CD4-positive, alpha-beta T cell (primary cell): Measurements from ENCODE around the gene DDC. TPM values are rescaled to one million over a fixed set of nuclear protein-coding genes. Genes with fewer than 3 reads are reported as not detected.

Experiments
- ATAC-seq: fragments of 200-7000 bp; cut with Tn5 transposase; one replicate; pipeline ENCODE4 v1.10.0; 2022; ENCODE audit warnings: mild to moderate bottlenecking; ENCODE audit not compliant: poor library complexity
- CTCF ChIA-PET: fragments of 350-600 bp; sonication (Branson Sonifier 250); formaldehyde crosslinking; loops from one replicate; lab custom pipeline; 2021; ENCODE audit warnings: antibody characterized with exemption, inconsistent platforms; lab: Charles Lee
- POLR2A ChIA-PET: fragments of 350-600 bp; sonication (Branson Sonifier 250); formaldehyde crosslinking; loops from one replicate; lab custom pipeline; 2021; ENCODE audit warnings: antibody characterized with exemption, inconsistent platforms; lab: Charles Lee
- DNase-seq, 14 experiments: peaks; one replicate each; pipeline ENCODE4 v3.0.0-alpha.2; 2013 to 2020; ENCODE audit warnings: mixed read lengths in 2 of 14
- H3K27ac ChIP-seq, 2 donors: one replicate each; pipeline versions ENCODE4 v1.5.1 to v1.7.0; 2013; ENCODE audit warnings: low read length in 2 of 2, low read depth in 1 of 2, mild to moderate bottlenecking in 1 of 2
- H3K27me3 ChIP-seq, 2 experiments: 1 replicate in 1 of 2; 2 replicates in 1 of 2; pipeline versions ENCODE4 v1.6.1 to v1.7.0; 2013; ENCODE audit warnings: low read length in 2 of 2, control low read depth in 1 of 2, mild to moderate bottlenecking in 1 of 2, moderate library complexity in 1 of 2; ENCODE audit not compliant: insufficient read depth in 2 of 2, control insufficient read depth in 1 of 2
- H3K36me3 ChIP-seq: one replicate; pipeline ENCODE4 v1.6.1; 2013; ENCODE audit warnings: low read length, control low read depth; ENCODE audit not compliant: insufficient read depth
- H3K4me1 ChIP-seq: one replicate; pipeline ENCODE4 v1.6.1; 2013; ENCODE audit warnings: low read length, control low read depth; ENCODE audit not compliant: insufficient read depth
- H3K4me3 ChIP-seq: one replicate; pipeline ENCODE4 v1.5.1; 2013; ENCODE audit warnings: mild to moderate bottlenecking, low read length, moderate library complexity
- H3K9me3 ChIP-seq, 2 experiments: 1 replicate in 1 of 2; 2 replicates in 1 of 2; pipeline versions ENCODE4 v1.6.1 to v1.7.0; 2013; ENCODE audit warnings: low read length in 2 of 2, mild to moderate bottlenecking in 2 of 2, control low read depth in 1 of 2, moderate library complexity in 1 of 2; ENCODE audit not compliant: control insufficient read depth in 1 of 2, insufficient read depth in 1 of 2
- H3K27ac Mint-ChIP-seq: one replicate; pipeline ENCODE4 v1.8.0; 2020; ENCODE audit warnings: mixed read lengths
- H3K27me3 Mint-ChIP-seq: one replicate; pipeline ENCODE4 v1.8.0; 2021; ENCODE audit warnings: mixed read lengths
- H3K36me3 Mint-ChIP-seq: one replicate; pipeline ENCODE4 v1.8.0; 2021; ENCODE audit warnings: low read depth, mixed read lengths
- H3K4me1 Mint-ChIP-seq: one replicate; pipeline ENCODE4 v1.8.0; 2021; ENCODE audit warnings: low read depth, mixed read lengths
- H3K4me3 Mint-ChIP-seq: one replicate; pipeline ENCODE4 v1.8.0; 2020; ENCODE audit warnings: mild to moderate bottlenecking, mixed read lengths
- H3K9me3 Mint-ChIP-seq: one replicate; pipeline ENCODE4 v1.8.0; 2020; ENCODE audit warnings: mixed read lengths
- CTCF ChIP-seq: fragments of 200-600 bp; IDR thresholded peaks from one replicate; pipeline ENCODE4 v1.8.0; 2022; ENCODE audit warnings: antibody characterized with exemption, mild to moderate bottlenecking
- intact Hi-C, 2 experiments: fragments of 100-400 bp; cut with DNase I in 1 of 2; cut with micrococcal nuclease in 1 of 2; formaldehyde crosslinking; loops; one replicate each; pipeline versions ENCODE4 v1.15.1 to v1.9.0; 2023 to 2025; cut with DNase I, micrococcal nuclease
- total RNA-seq, 174 experiments: library from RNA in 2 of 174; stranded (reverse) in 2 of 174; gene quantifications; one replicate each; pipeline ENCODE4 v1.2.3 and lab custom pipeline; 2021 to 2026

Gene DDC
- total RNA-seq, 2 experiments from 2014 or later: not detected

GRCh38 chr7:50531928-50532327 is 33.3 kb downstream of the DDC start:
- Mint-ChIP-seq H3K4me1 (no peaks in the 10 kb centered on the region), H3K4me3 (no peak overlapping the region), H3K27me3 (peaks cover 16% of the 10 kb centered on the region), H3K27ac (no peak overlapping the region), H3K36me3 (no peaks in the 10 kb centered on the region), H3K9me3 (no peaks in the 10 kb centered on the region)
- Histone ChIP-seq H3K9me3 (no peaks in the 10 kb centered on the region), H3K36me3 (no peaks in the 10 kb centered on the region), H3K4me1 (no peaks in the 10 kb centered on the region), H3K4me3 (no peak overlapping the region), H3K27ac (no peak overlapping the region), H3K27me3 (peaks cover 0 to 4% of the 10 kb centered on the region in 2 experiments)
- ChIA-PET POLR2A (no interaction called here), CTCF (no interaction called here)
- TF ChIP-seq CTCF: no peak
- intact Hi-C loops: no loop called here
- no peak for ATAC-seq
- DNase-seq: no peak

GRCh38 chr7:50531401-50531911 is 33.7 kb downstream of the DDC start:
- no peak overlapping the region for H3K27ac ChIP-seq
- H3K4me1 ChIP-seq: no peaks in the 10 kb centered on the region
- peak in 1 of 14 experiments; percentile 18 for DNase-seq
- CTCF ChIA-PET: no interaction called here
- H3K4me3 Mint-ChIP-seq: no peak overlapping the region
- no peak overlapping the region for H3K4me3 ChIP-seq
- H3K27me3 Mint-ChIP-seq: peaks cover 16% of the 10 kb centered on the region
- POLR2A ChIA-PET: no interaction called here
- H3K27ac Mint-ChIP-seq: no peak overlapping the region
- no peaks in the 10 kb centered on the region for H3K9me3 ChIP-seq
- ATAC-seq: peak; percentile 29
- intact Hi-C loops: no loop called here
- H3K36me3 ChIP-seq: no peaks in the 10 kb centered on the region
- peaks cover 0 to 4% of the 10 kb centered on the region in 2 experiments for H3K27me3 ChIP-seq
- no peak for TF ChIP-seq CTCF
- H3K36me3 Mint-ChIP-seq: no peaks in the 10 kb centered on the region
- H3K9me3 Mint-ChIP-seq: no peaks in the 10 kb centered on the region
- no peaks in the 10 kb centered on the region for H3K4me1 Mint-ChIP-seq

- no peak for TF ChIP-seq CTCF
- DNase-seq (no peak), ATAC-seq (no peak)
- no peaks in the 10 kb centered on the region for H3K36me3 ChIP-seq
- Mint-ChIP-seq H3K36me3 (no peaks in the 10 kb centered on the region), H3K4me1 (no peaks in the 10 kb centered on the region), H3K4me3 (no peak overlapping the region), H3K9me3 (no peaks in the 10 kb centered on the region), H3K27ac (no peak overlapping the region), H3K27me3 (peaks cover 16% of the 10 kb centered on the region)
- intact Hi-C loops: no loop called here
- no peaks in the 10 kb centered on the region for H3K4me1 ChIP-seq
- H3K27ac ChIP-seq: no peak overlapping the region
- POLR2A ChIA-PET: no interaction called here
- H3K4me3 ChIP-seq: no peak overlapping the region
- H3K9me3 ChIP-seq: no peaks in the 10 kb centered on the region
- peaks cover 0 to 4% of the 10 kb centered on the region in 2 experiments for H3K27me3 ChIP-seq
- CTCF ChIA-PET: no interaction called here
Measured at GRCh38 chr7:50530766-50531165, 34.4 kb downstream of the DDC start.
